ENCODE data around the gene CDH23. TPM values are rescaled to one million over a fixed set of nuclear protein-coding genes. Genes with fewer than 3 reads are reported as not detected.

The CDH23 gene
- total and polyA plus RNA-seq, 9 of the 15 experiments (the other 6 are each of a cell fraction or from before 2014, with no cell fraction given): 0.18 to 1.2 (median 0.47) TPM

DNA sequence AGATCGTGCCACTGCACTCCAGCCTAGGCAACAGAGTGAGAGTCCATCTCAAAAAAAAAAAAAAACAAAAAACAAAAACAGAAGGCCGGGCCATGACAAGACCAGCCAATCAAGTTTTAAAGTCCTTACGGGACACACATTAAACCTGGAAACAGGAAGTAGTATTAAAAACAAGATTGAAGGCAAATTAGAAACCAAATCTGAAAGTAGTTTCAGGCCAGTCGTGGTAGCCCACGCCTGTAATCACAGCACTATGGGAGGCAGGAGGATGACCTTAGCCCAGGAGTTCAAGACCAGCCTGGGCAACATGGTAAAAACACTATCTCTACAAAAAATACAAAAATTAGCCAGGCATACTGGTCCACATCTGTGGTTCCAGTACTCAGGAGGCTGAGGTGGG is 436.2 kb downstream of the CDH23 start (continued):
- TF ChIP-seq ZNF764 (CRISPR knock-in tag; IDR thresholded peaks at IDR 0.05; ENCODE audit: low read depth): no peak
- no peak for TF ChIP-seq ELF4 (CRISPR knock-in tag; IDR thresholded peaks at IDR 0.05)
- TF ChIP-seq NFIC (IDR thresholded peaks at IDR 0.05): no peak
- TF ChIP-seq RBM25 (IDR thresholded peaks at IDR 0.05; ENCODE audit: low read depth, low read length, severe bottlenecking): no peak
- no peak for TF ChIP-seq KAT8 (IDR thresholded peaks at IDR 0.05; ENCODE audit: low read depth)
- no peak for TF ChIP-seq DACH1 (IDR thresholded peaks at IDR 0.05; ENCODE audit: partially characterized antibody)
- TF ChIP-seq ZNF224 (CRISPR knock-in tag; IDR thresholded peaks at IDR 0.05): no peak
- TF ChIP-seq FOS (IDR thresholded peaks at IDR 0.05; ENCODE audit: extremely low read depth, insufficient read length): no peak
- TF ChIP-seq, protein P1, sequence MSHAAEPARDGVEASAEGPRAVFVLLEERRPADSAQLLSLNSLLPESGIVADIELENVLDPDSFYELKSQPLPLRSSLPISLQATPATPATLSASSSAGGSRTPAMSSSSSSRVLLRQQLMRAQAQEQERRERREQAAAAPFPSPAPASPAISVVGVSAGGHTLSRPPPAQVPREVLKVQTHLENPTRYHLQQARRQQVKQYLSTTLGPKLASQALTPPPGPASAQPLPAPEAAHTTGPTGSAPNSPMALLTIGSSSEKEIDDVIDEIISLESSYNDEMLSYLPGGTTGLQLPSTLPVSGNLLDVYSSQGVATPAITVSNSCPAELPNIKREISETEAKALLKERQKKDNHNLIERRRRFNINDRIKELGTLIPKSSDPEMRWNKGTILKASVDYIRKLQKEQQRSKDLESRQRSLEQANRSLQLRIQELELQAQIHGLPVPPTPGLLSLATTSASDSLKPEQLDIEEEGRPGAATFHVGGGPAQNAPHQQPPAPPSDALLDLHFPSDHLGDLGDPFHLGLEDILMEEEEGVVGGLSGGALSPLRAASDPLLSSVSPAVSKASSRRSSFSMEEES (CRISPR knock-in tag; IDR thresholded peaks at IDR 0.05): no peak
- no peak for TF ChIP-seq GATAD2B (IDR thresholded peaks at IDR 0.05; ENCODE audit: borderline replicate concordance)
- TF ChIP-seq SREBF2 (CRISPR knock-in tag; IDR thresholded peaks at IDR 0.05): no peak
- TF ChIP-seq CHD1 (IDR thresholded peaks at IDR 0.05; ENCODE audit: low read length): no peak
- TF ChIP-seq ZSCAN32 (CRISPR knock-in tag; IDR thresholded peaks at IDR 0.05): no peak
